VCaP (cell line): ENCODE data around the gene DGKZ.

Experiments
- H3K27ac ChIP-seq: fragments of 450-650 bp; 2 replicates; pipeline ENCODE4 v1.5.1; 2017
- TF ChIP-seq, protein P1 (sequence below): fragments of 450-650 bp; conservative IDR thresholded peaks from 2 replicates; pipeline ENCODE4 v1.5.1; 2017; ENCODE audit warnings: mild to moderate bottlenecking, moderate library complexity

DGKZ gene

DNA sequence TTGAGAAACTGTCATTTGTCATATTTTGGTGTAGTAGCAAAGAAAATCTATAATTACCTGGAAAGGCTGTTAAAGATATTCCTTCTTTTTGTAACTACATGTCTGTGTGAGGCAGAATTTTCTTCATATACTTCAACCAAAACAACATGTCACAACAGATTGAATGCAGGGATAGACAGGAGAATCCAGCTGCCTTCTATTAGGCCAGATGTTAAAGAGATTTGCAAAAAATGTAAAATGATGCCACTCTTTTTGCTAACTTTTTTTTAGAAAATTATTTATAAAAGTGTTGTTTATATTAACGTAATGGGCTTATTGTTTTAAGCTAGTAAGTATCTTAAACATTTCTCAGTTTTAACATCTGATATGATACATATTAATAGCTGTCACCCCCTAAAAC is 12.7 kb downstream of the DGKZ start:
- no peak overlapping the region for H3K27ac ChIP-seq
- TF ChIP-seq, protein P1, sequence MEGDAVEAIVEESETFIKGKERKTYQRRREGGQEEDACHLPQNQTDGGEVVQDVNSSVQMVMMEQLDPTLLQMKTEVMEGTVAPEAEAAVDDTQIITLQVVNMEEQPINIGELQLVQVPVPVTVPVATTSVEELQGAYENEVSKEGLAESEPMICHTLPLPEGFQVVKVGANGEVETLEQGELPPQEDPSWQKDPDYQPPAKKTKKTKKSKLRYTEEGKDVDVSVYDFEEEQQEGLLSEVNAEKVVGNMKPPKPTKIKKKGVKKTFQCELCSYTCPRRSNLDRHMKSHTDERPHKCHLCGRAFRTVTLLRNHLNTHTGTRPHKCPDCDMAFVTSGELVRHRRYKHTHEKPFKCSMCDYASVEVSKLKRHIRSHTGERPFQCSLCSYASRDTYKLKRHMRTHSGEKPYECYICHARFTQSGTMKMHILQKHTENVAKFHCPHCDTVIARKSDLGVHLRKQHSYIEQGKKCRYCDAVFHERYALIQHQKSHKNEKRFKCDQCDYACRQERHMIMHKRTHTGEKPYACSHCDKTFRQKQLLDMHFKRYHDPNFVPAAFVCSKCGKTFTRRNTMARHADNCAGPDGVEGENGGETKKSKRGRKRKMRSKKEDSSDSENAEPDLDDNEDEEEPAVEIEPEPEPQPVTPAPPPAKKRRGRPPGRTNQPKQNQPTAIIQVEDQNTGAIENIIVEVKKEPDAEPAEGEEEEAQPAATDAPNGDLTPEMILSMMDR, result no peak

DNA sequence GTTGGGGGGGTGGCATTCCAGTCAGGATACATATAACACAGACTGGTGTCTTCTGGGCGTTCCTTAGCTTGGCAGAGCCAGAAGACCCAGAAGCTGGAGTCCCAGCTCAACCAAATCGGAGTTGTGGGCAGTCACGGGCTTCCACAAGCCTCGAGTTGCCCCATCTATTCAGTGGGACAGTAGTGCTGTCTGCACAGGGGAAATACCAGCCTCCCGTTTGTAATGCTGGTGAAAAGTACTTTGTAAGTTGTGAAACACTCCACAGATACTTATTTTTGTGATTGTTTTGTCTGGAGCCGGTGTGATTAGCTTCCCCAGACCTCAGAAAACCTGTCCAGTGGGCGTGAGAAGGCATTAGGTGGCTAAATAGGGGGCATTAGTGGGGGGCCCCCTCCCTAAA is 13.6 kb downstream of the DGKZ start:
- TF ChIP-seq, protein P1, result no peak
- H3K27ac ChIP-seq, result no peak overlapping the region

DNA sequence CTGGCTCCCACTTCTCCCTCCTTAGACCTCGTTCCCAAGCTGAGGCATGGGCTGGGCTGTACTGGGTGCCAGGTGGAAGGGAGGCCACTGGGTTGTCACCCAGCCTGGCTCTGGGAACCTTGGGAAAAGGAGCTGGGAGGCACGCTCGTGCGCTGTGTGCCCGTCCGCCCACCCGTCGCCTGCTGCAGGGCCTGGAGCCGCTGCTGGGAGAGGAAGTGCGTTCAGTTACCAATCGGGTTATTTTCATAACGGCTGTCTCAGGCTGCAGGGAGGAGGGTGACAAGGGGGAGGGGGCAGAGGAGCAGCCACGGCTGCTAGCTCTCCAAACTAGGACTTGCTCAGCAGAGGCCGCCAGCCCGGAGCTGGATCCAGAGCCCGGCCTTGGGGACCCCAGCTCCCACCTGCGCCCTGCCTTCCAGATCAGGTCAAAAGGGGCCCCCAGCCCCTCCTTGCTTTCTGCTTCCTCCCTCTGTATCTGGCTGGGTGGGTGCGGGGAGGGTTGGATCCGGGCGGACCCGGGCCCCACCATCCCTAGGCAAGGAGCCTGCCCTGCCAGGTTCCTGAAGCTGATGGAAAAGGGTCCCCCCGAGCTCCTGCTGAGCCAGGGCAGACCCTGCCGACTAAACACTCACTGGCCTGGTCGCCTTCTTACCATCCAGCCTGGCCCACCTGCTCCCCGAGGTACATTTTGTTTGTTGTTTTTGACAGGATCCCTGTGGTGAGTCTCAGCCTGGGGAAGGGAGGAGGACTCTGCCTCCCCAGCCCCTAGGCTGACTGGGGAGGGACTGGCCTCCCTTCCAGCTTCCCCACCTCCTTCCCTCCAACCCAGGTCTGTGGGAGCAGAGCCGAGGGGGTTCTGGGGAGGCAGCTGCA is 14.3 kb downstream of the DGKZ start:
- no peak overlapping the region for H3K27ac ChIP-seq
- TF ChIP-seq, protein P1, result no peak

DNA sequence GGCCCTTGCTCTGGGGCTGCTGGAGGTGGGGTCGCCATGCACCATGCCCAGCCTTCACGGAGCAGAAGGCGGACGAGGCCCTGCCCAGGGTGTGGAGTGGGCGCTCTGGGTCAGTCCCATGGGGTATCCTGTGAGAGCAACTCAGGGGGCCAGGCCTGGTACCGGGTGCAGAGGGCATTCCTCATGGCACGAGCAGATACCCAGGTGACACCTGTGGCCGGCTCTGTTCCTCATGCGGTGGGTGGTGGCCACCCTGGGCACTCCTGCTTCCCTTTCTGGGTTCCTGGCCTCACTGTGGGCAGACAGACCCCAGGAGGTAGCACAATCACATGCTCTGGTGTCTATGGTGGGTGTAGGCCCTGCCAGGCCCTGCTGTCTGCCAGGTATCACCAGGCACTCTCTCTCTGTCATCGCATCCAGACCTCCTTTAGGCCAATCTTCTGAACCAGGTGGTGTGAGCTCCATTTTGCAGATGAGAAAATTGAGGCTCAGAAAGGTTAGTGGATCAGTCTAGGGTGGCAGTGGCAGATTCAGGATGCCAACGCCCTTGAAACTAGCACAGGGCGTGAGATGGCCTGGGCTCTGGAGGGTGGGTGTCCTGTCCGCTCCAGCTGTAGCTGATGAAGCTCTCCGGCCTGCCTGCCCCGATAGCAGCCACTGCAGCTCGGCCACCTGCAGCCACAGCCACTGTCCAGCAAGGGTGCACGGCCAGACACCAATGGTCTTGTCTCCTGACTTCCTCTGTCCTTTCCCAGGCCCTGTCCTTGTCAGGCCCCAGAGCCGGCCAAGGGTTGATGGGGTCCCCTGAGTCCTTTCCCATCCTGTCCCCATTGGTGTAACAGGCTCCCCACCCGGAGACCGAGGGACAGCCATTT is 15.1 kb downstream of the DGKZ start:
- peak overlapping the region; percentile 57 for H3K27ac ChIP-seq
- TF ChIP-seq, protein P1, result no peak

DNA sequence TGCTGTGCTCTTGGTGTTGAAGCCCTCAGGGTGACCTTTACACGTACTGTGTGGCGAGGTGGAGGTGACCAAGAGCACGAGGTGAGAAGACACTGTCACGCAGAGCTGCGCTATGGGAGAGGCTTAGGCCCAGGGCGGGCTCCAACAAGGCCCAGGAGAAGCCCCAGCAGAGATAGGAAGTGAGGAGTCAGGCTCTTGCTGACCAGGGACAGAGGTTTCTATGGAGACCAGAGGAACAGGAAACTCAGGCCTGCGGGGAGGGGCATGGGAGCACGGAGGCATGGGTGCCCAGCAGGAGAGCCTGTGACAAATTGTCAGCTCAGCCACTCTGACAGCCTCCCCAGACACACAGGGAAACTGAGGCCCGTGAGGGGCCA is 15.8 kb downstream of the DGKZ start:
- TF ChIP-seq, protein P1, result no peak
- H3K27ac ChIP-seq, result peak overlapping the region; percentile 57

DNA sequence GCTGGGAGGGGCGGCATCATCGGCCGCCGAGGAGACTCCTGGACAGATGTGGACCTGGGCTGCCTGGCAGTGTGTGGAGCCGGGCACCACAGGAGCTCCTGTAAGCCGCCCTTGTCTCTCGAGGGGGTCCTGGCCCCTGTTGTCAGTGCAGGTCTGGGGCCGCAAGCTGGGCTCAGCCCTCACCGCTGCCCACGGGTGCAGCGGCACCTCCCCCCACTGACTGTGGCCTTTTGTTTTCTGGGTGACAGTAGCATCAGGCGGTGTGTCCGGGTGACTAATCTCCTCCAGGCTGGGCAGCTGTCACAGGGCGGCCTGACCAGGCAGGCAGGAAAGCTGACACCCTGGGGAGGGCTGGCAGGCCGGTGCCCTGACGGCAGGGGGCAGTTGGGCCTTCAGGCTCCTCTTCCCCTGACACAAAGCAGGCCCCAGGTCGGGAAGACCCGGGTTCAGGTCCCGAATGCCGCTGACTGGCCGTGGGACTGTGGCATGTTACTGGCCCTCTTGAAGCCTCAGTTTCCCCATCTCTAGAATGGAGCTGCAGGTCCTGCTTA is 16.3 kb downstream of the DGKZ start:
- TF ChIP-seq, protein P1, result no peak
- H3K27ac ChIP-seq, result peak overlapping the region; percentile 57

DNA sequence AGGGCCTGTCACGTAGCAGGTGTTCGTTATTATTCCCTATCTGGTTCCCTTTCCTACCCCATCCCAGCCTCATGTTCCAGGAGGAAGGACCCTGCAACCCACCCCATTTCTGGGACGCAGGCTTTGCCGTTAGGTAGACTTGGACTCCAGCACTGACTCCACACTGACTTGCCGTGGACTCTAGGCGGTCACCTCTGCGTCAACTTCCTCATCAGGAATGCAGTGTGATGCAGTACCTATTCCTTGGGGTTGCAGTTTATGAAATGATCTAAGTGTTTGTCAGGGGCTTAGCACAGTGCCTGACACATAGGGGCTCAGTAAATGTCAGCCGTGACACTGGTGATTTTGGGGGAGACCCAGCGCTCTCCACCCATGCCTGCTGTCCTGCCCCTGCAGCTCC is 16.8 kb downstream of the DGKZ start:
- TF ChIP-seq, protein P1, result no peak

More for the DNA sequence above, 16.8 kb downstream of the DGKZ start:
- H3K27ac ChIP-seq, result no peak overlapping the region; the same call in 1 of the 2 replicates
